KMS-11 (cell line): Measurements from ENCODE around the gene AFF1.

Source experiments
- H2AFZ ChIP-seq: fragments of 200-600 bp; sonication (generic); 2 replicates; pipeline ENCODE4 v1.6.1; 2016; ENCODE audit warnings: antibody characterized with exemption, mixed run types, low read depth
- H3K27ac ChIP-seq: fragments of 200-600 bp; sonication (generic); 2 replicates; pipeline ENCODE4 v1.6.1; 2016; ENCODE audit warnings: mild to moderate bottlenecking, mixed run types
- H3K27me3 ChIP-seq: fragments of 200-600 bp; sonication (generic); 2 replicates; pipeline ENCODE4 v1.6.1; 2017; ENCODE audit warnings: mild to moderate bottlenecking, low read depth, mixed run types, moderate library complexity; ENCODE audit not compliant: insufficient read depth
- H3K36me3 ChIP-seq: fragments of 200-600 bp; sonication (generic); 2 replicates; pipeline ENCODE4 v1.6.1; 2017; ENCODE audit warnings: mild to moderate bottlenecking, mixed run types; ENCODE audit not compliant: insufficient read depth
- H3K4me1 ChIP-seq: fragments of 200-600 bp; sonication (generic); 2 replicates; pipeline ENCODE4 v1.6.1; 2016; ENCODE audit warnings: mild to moderate bottlenecking, low read depth, mixed run types; ENCODE audit not compliant: poor library complexity, severe bottlenecking
- H3K4me2 ChIP-seq: fragments of 200-600 bp; sonication (generic); 2 replicates; pipeline ENCODE4 v1.7.0; 2016; ENCODE audit warnings: mild to moderate bottlenecking, mixed run types
- H3K4me3 ChIP-seq: fragments of 200-600 bp; sonication (generic); IDR thresholded peaks from 2 replicates; pipeline ENCODE4 v1.6.1; 2017; ENCODE audit warnings: low read depth, low read length, mixed read lengths; ENCODE audit not compliant: insufficient read depth
- H3K79me2 ChIP-seq: fragments of 200-600 bp; sonication (generic); 2 replicates; pipeline ENCODE4 v1.6.1; 2016; ENCODE audit warnings: low read depth, mixed run types; ENCODE audit not compliant: insufficient read depth
- H3K9ac ChIP-seq: fragments of 200-600 bp; sonication (generic); 2 replicates; pipeline ENCODE4 v1.6.1; 2016; ENCODE audit warnings: mild to moderate bottlenecking, mixed run types
- H4K20me1 ChIP-seq: fragments of 200-600 bp; sonication (generic); 2 replicates; pipeline ENCODE4 v1.6.1; 2016; ENCODE audit warnings: mild to moderate bottlenecking, mixed run types; ENCODE audit not compliant: insufficient read depth
- TF ChIP-seq, protein P1 (sequence below): fragments of 200-600 bp; sonication (generic); conservative IDR thresholded peaks from 2 replicates; pipeline ENCODE4 v1.6.1; 2017; ENCODE audit warnings: low read depth, mild to moderate bottlenecking, antibody characterized with exemption, low read length, moderate library complexity, mixed read lengths

AFF1 gene

DNA sequence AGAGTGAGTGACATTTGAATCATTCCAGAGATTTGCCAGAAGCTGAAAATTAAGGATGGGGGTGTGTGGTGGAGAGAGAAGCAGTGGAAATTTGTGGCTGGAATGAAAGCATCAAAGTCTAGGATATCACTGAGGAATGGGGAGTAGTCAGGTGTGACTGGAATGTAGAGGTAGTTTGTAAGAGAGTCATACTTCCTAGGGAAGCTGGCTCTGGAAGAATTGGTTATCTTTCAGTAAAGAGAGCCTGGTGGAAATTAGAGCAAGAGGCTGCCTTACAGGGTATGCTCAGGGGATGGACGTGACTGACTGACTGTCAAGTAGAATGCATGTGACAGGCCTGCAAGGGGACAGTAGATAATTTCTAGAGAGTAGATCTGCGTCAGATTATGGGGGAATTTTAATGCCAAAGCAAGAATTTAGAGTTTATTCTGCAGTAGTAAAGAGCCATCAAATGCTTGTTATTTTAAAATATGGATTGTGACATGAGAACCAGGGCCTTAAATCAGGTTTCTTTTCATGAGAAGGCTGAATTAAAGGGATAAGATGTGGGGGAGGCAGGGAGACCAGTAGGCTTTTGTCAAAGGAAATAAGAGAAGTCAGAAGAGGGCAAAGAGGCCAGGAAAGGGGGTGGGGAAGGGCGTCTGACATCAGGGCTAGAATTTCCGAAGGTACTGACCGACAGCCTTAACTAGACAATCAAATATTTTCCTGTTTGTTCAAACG, 109.9 kb downstream of the AFF1 start:
- Histone ChIP-seq H3K79me2 (peaks cover 90% of the 10 kb centered on the region), H3K9ac (no peak overlapping the region), H3K4me1 (peaks cover 12% of the 10 kb centered on the region), H3K4me3 (no peak overlapping the region), H3K27ac (no peak overlapping the region), H3K36me3 (0 out of 2 replicates have a peak, but pooled peaks cover 10% of the 10 kb centered on the region), H2AFZ (no peak overlapping the region), H4K20me1 (peaks cover 27% of the 10 kb centered on the region; the same call in 1 of the 2 replicates), H3K27me3 (no peaks in the 10 kb centered on the region), H3K4me2 (no peak overlapping the region)
- TF ChIP-seq, protein P1, sequence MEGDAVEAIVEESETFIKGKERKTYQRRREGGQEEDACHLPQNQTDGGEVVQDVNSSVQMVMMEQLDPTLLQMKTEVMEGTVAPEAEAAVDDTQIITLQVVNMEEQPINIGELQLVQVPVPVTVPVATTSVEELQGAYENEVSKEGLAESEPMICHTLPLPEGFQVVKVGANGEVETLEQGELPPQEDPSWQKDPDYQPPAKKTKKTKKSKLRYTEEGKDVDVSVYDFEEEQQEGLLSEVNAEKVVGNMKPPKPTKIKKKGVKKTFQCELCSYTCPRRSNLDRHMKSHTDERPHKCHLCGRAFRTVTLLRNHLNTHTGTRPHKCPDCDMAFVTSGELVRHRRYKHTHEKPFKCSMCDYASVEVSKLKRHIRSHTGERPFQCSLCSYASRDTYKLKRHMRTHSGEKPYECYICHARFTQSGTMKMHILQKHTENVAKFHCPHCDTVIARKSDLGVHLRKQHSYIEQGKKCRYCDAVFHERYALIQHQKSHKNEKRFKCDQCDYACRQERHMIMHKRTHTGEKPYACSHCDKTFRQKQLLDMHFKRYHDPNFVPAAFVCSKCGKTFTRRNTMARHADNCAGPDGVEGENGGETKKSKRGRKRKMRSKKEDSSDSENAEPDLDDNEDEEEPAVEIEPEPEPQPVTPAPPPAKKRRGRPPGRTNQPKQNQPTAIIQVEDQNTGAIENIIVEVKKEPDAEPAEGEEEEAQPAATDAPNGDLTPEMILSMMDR, result no peak

DNA sequence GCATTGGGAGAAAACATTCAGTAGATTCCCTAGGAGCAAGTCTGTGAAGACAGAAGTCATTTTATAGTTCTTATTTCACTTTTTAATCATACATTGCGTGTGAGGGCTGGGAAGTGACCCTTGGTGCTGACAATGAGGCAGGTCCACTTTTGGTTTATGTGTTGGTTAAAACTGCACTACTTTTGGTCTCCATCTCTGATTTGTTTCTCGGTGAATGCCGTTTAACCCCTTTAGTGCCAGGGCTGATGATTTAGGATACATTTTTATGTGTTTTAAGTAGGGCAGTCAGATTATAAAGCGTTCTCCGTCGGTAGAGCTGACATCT, 110.4 kb downstream of the AFF1 start:
- H3K9ac ChIP-seq, result no peak overlapping the region
- TF ChIP-seq, protein P1, result no peak
- H2AFZ ChIP-seq, result no peak overlapping the region
- no peak overlapping the region for H3K27ac ChIP-seq
- no peak overlapping the region for H3K4me2 ChIP-seq
- H4K20me1 ChIP-seq, result peaks cover 27% of the 10 kb centered on the region; the same call in 1 of the 2 replicates
- H3K4me3 ChIP-seq, result no peak overlapping the region
- H3K27me3 ChIP-seq, result no peaks in the 10 kb centered on the region
- H3K36me3 ChIP-seq, result 0 out of 2 replicates have a peak, but pooled peaks cover 10% of the 10 kb centered on the region
- H3K79me2 ChIP-seq, result peaks cover 89% of the 10 kb centered on the region
- peaks cover 16% of the 10 kb centered on the region for H3K4me1 ChIP-seq

DNA sequence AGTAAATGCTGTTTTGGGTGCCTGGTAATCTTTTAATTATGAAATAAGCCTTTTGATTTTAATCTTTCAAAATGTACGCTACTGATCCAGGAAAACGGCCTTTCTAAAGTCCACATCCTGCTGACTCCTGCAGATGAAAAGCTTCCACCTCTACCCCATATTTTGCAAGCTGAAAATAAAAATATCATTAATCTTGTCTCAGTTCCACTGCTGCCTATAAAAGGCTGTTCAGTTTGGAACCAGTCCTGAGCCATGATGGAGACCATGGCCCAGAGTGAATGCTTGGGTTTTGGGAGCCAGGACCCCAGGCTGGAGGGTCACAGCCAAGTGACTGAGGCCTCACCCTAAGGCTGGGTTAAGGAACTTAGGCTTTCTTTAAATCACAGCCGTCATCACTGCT, 110.8 kb downstream of the AFF1 start:
- TF ChIP-seq, protein P1, result no peak
- H3K4me1 ChIP-seq, result peaks cover 21% of the 10 kb centered on the region
- no peak overlapping the region for H3K9ac ChIP-seq
- H3K27ac ChIP-seq, result no peak overlapping the region
- 0 out of 2 replicates have a peak, but pooled peaks cover 10% of the 10 kb centered on the region for H3K36me3 ChIP-seq
- no peaks in the 10 kb centered on the region for H3K27me3 ChIP-seq
- H3K4me3 ChIP-seq, result no peak overlapping the region
- peaks cover 89% of the 10 kb centered on the region for H3K79me2 ChIP-seq
- peaks cover 27% of the 10 kb centered on the region; the same call in 1 of the 2 replicates for H4K20me1 ChIP-seq
- H3K4me2 ChIP-seq, result no peak overlapping the region
- H2AFZ ChIP-seq, result no peak overlapping the region

DNA sequence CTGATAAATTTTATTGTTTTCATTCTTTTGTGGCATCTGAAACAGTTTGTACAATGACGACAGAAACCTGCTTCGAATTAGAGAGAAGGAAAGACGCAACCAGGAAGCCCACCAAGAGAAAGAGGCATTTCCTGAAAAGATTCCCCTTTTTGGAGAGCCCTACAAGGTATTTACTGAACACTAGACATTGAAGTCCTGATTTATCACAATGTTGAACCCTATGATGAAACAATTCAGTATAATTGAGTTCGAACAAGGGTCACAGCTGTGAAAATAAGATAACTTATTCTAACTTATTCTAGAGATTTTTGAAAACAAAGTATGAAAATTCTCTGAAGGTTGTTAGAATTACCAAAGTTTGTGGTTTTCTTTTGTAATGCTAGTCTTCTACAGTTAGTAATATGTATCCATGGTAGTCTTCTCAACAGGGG, 111.3 kb downstream of the AFF1 start:
- Histone ChIP-seq H4K20me1 (peaks cover 27% of the 10 kb centered on the region; the same call in 1 of the 2 replicates), H3K4me2 (no peak overlapping the region), H3K36me3 (0 out of 2 replicates have a peak, but pooled peaks cover 10% of the 10 kb centered on the region), H3K27ac (no peak overlapping the region), H3K4me3 (no peak overlapping the region), H3K27me3 (no peaks in the 10 kb centered on the region), H3K79me2 (peaks cover 89% of the 10 kb centered on the region), H3K4me1 (peaks cover 22% of the 10 kb centered on the region), H3K9ac (no peak overlapping the region), H2AFZ (no peak overlapping the region)
- TF ChIP-seq, protein P1, result no peak
